ENCODE results near the gene SLIT1.

Gene SLIT1

DNA sequence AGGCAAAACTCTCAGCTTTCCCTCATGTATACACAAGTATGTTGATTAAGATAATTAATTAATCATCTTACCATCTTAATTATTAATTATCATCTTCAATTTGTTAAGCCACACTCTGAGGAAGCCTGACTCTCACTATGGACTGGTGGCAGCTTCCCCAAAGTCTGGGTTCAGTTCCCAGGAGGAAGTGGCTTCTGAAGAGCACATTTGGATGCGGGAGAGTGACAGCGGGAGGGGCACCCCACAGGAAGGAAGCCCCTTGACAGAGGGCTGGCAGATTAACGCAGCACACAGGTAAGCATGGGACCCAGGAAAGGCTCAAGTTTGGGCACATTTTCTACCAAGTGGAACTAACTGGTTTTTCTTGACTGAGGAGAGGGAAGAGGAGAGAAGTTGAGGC is 13.4 kb upstream of the SLIT1 start:
- no peak for TF ChIP-seq POLR2AphosphoS5 (IDR thresholded peaks at IDR 0.05; ENCODE audit: low read depth, low read length)
- no peak for TF ChIP-seq TAF1 (IDR thresholded peaks at IDR 0.05; ENCODE audit: borderline replicate concordance, low read depth, low read length)
- no peak for TF ChIP-seq POLR2A (IDR thresholded peaks at IDR 0.05; ENCODE audit: low read depth, low read length)
- DNase-seq (ENCODE audit: insufficient read length) (no peak), FAIRE-seq (no peak)

DNA sequence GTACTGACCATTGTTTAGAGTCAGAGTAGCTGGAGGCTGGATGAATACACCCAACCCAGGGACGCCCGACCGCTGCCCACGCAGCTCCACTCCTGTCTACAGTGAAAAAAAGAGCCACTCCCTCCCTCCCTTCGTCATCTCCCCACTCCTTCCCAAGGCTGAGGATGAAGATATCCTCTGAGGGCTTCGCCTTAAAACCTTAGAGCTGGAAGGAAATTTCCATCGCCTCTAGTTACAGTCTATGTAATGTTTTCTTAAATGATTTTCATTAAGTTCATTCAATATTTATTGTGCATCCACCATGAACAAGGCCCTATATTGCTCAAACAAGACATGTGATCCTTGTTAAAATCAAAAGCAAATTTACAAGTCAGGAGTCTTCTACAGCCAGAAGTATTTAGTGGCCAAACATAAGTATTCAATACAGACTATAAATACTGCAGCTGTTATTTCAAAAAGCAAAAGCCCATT is 11.3 kb upstream of the SLIT1 start:
- no peak for DNase-seq (ENCODE audit: insufficient read length)
- TF ChIP-seq POLR2A (IDR thresholded peaks at IDR 0.05; ENCODE audit: low read depth, low read length) (no peak), TAF1 (IDR thresholded peaks at IDR 0.05; ENCODE audit: borderline replicate concordance, low read depth, low read length) (no peak), POLR2AphosphoS5 (IDR thresholded peaks at IDR 0.05; ENCODE audit: low read depth, low read length) (no peak)
- no peak for FAIRE-seq

DNA sequence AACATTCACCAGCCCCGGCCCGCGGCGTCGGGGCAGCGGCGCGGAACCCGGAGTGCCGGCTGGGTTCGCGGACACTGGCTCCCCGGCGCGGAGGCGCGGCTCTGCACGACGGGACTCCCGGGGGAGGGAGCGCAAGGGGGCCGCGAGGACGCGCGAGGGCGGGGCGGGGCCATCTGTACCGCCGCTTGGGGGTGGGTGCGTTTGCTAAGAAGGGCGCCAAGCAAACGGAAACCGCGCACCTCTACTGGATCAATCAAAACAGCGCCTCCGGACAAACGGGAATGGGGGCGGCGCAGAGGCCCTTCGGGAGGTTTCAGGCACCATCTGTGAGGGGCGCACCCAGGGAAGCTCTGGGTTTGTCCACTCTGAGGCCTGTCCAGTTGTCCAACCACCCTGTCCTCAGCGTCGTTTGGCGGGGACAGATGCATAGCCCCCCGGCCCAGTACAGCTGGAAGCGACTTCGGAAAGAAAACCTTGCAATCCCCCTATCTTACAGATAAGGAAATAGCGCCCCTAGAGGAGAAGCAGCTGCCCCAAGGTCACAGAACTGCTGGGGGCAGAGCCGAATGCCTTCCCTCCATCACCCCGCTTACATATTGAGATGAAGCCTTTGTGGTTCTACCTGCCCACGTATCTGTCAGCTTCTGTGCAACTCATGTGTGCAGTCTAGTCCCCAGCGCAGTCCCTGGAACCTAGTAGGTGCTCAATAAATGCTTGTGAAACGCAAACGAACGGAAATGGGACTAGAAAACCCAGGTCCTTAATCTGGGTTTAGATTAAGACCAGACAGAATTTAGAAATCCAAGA is 10.7 kb upstream of the SLIT1 start:
- FAIRE-seq (peak; percentile 91), DNase-seq (ENCODE audit: insufficient read length) (peak; percentile 71)
- TF ChIP-seq TAF1 (IDR thresholded peaks at IDR 0.05; ENCODE audit: borderline replicate concordance, low read depth, low read length) = no peak
- TF ChIP-seq POLR2A (IDR thresholded peaks at IDR 0.05; ENCODE audit: low read depth, low read length) = no peak
- TF ChIP-seq POLR2AphosphoS5 (IDR thresholded peaks at IDR 0.05; ENCODE audit: low read depth, low read length) = no peak

DNA sequence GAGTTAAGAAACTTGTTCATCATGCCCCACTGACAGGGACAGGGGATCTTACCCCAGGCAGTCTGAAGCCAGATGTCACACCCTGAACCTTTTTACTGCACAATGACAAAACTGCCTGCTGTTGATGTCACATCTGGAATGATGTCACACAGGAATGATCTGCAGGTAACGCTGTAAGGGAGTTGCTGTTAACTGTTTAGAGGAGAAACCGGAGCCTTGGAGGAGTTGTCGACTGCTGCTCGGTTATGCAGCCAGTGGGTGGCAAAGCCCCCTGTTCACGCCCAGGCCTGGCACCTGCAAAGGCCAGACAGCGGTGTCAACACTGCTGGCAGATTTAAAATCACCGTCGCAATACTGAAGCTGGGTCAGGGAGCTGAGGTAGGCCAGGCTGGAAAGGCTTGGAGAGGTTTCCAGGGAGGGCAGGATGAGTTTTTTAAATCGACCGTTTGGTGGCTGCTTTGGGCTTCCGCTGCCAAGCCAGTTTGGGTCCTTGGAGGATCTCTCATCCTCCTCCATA is 10.0 kb upstream of the SLIT1 start:
- FAIRE-seq (no peak), DNase-seq (ENCODE audit: insufficient read length) (no peak)
- no peak for TF ChIP-seq POLR2AphosphoS5 (IDR thresholded peaks at IDR 0.05; ENCODE audit: low read depth, low read length)
- no peak for TF ChIP-seq POLR2A (IDR thresholded peaks at IDR 0.05; ENCODE audit: low read depth, low read length)
- no peak for TF ChIP-seq TAF1 (IDR thresholded peaks at IDR 0.05; ENCODE audit: borderline replicate concordance, low read depth, low read length)

DNA sequence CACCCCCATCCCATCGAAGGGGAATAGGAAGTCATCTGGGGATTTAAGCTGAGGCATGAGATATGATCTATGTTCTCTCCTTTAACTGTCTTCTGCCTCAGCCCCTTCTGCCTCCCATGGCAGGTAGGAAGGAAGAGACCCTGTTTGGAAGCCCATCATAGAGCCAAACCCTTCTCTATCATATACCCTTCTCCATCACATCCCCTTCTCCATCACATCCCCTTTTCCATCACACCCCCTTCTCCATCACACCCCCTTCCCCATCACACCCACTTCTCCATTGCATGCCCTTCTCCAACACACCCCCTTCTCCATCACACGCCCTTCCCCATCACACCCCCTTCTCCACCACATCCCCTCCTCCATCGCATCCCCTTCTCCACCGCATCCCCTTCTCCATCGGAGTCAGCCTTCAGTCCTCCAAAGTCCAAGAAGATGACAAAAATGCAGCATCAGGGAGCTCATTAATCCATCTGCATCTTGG is 7.2 kb upstream of the SLIT1 start:
- DNase-seq (ENCODE audit: insufficient read length) = no peak
- FAIRE-seq = no peak
- no peak for TF ChIP-seq TAF1 (IDR thresholded peaks at IDR 0.05; ENCODE audit: borderline replicate concordance, low read depth, low read length)
- no peak for TF ChIP-seq POLR2A (IDR thresholded peaks at IDR 0.05; ENCODE audit: low read depth, low read length)
- TF ChIP-seq POLR2AphosphoS5 (IDR thresholded peaks at IDR 0.05; ENCODE audit: low read depth, low read length) = no peak

DNA sequence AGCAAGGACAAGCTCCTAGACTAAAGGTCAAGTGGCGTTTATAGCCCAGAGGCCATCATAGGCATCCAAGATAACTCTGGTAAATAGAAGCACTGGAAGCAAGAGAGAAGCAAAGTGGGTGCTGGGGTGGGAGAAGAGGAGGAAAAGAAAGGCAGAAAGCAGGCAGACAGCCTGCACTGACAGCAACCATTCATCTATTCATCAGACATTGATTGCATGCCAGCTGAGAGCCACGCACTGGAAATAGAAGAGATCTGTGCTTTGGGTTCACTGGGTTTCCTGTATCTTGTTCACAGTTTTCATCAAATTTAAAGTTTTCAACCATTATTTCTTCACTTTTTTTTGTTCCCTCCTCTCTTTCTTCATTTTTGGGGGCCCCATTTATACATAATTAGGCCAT is 4.7 kb upstream of the SLIT1 start:
- DNase-seq (ENCODE audit: insufficient read length) (no peak), FAIRE-seq (no peak)
- no peak for TF ChIP-seq TAF1 (IDR thresholded peaks at IDR 0.05; ENCODE audit: borderline replicate concordance, low read depth, low read length)

DNA sequence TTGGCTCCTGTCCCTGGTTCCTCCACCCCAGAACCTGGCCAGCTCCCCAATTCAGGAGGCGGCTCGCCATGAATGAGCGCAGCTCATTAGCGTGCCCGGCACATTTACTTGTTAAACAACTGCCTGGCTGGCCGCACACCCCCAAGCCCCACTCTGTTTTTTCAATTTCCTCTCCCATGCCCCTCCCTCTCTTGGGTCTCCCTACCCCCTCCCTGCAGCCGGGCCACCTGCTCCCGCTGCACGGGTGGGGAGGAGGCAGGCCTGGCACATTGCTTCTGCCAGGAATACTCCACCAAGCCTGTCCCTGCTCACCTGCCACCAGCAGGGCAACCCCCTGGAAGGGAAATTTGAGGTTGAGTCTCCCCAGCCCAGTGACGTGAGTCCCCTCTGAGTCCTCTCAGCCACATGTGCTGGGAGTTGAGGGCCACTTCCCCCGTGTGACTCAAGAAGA is 2.5 kb upstream of the SLIT1 start:
- DNase-seq (ENCODE audit: insufficient read length) (no peak), FAIRE-seq (peak; percentile 33)
- TF ChIP-seq POLR2AphosphoS5 (IDR thresholded peaks at IDR 0.05; ENCODE audit: low read depth, low read length) (no peak), TAF1 (IDR thresholded peaks at IDR 0.05; ENCODE audit: borderline replicate concordance, low read depth, low read length) (no peak), POLR2A (IDR thresholded peaks at IDR 0.05; ENCODE audit: low read depth, low read length) (no peak)

DNA sequence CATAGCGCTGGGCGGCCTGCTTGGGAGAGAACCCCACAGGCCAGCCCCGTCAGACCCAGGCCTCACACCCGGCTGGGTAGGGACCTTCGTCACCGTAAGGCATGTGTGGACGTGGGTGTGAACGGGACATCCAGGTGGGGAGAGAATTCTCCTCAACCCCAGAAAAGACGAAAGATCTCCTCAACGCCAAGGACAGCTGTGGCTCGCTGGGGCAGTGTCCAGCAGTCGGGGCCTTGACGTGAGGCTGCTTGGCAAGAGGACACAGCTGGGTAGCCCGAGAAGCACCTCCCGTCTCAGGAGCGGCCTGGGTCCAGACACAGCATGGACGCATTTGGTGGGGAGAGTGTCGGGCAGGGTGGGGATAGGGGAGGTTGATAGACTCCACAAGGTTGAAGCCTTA is 1.2 kb upstream of the SLIT1 start:
- no peak for FAIRE-seq

DNA sequence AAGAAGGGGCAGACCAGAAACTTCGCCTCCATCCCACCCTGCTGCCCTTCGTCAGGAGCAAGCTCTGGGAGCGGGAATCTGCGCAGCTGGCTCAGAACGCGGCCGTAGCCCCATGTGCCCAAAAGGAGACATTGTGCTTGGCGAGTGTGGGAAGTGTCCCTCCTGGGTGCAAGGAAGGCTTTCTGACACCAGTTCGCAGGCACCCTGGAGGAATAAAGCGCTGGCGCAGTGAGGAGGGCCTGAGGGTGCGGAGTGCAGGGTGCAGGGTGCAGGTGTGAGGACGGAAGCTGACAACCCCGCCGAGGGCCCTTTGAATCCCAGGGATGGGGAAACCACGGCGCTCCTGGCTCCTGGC is 811 bp downstream of the SLIT1 start:
- TF ChIP-seq TAF1 (IDR thresholded peaks at IDR 0.05; ENCODE audit: borderline replicate concordance, low read depth, low read length) (no peak), POLR2A (IDR thresholded peaks at IDR 0.05; ENCODE audit: low read depth, low read length) (no peak), POLR2AphosphoS5 (IDR thresholded peaks at IDR 0.05; ENCODE audit: low read depth, low read length) (no peak)
- FAIRE-seq = no peak
- DNase-seq (ENCODE audit: insufficient read length) = no peak

More for the DNA sequence above, 1.2 kb upstream of the SLIT1 start:
- no peak for DNase-seq (ENCODE audit: insufficient read length)
- no peak for TF ChIP-seq TAF1 (IDR thresholded peaks at IDR 0.05; ENCODE audit: borderline replicate concordance, low read depth, low read length)
- no peak for TF ChIP-seq POLR2A (IDR thresholded peaks at IDR 0.05; ENCODE audit: low read depth, low read length)
- TF ChIP-seq POLR2AphosphoS5 (IDR thresholded peaks at IDR 0.05; ENCODE audit: low read depth, low read length) = no peak

DNA sequence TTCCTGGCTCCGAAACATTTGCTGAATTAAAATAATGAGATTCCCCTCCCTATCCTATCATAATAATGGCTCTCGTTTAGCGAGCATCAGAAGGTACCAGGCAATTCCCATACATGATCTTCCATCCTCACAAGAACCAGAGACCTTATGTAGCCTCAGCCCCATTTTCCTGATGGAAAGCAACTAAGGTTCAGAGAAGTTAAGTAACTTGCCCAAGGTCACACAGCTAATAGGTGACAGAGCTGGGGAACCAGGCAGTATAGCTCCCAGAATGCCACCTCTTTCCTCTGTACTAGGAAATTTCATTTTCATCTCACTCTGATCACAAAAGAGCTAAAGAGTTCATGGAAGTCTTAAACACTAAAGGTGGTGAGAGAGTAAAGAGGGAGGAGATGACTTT is 2.4 kb downstream of the SLIT1 start:
- TF ChIP-seq POLR2A (IDR thresholded peaks at IDR 0.05; ENCODE audit: low read depth, low read length) (no peak), POLR2AphosphoS5 (IDR thresholded peaks at IDR 0.05; ENCODE audit: low read depth, low read length) (no peak), TAF1 (IDR thresholded peaks at IDR 0.05; ENCODE audit: borderline replicate concordance, low read depth, low read length) (no peak)
- FAIRE-seq = no peak
- DNase-seq (ENCODE audit: insufficient read length) = no peak

DNA sequence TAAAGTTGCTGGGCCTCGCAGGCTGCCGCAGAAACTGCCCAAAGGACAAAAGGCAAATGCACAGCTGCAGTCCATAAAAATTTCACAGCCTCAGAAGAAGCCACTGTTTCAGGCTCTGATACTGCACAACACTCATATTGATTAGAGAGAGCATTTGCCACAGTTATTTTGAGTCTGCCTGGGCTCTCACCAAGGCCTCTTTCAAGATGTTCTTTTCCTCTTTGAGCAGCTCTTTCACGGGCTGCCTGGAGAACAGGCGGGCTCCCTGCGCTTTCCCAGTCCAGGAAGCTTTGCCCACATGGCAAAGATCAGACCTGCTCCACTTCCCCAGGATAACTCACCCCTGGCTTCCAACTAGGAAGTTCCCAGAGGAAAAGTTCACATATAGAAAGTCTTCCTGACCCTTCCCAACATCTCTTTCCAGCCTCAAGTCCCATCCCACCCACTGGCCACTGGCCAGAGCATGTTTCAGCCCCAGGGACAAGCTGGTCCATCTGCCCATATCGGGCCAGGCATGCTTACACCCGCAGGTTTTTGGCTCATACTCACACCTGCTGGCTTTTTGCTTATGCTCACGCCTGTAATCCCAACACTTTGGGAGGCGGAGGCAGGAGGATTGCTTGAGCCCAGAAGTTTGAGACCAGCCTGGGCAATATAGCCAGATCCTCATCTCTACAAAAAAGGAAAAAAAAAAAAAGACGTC is 3.3 kb downstream of the SLIT1 start:
- TF ChIP-seq POLR2AphosphoS5 (IDR thresholded peaks at IDR 0.05; ENCODE audit: low read depth, low read length) (no peak), TAF1 (IDR thresholded peaks at IDR 0.05; ENCODE audit: borderline replicate concordance, low read depth, low read length) (no peak), POLR2A (IDR thresholded peaks at IDR 0.05; ENCODE audit: low read depth, low read length) (no peak)
- DNase-seq (ENCODE audit: insufficient read length) (no peak), FAIRE-seq (no peak)

All from GM12892 (cell line).